Thyroid gland (tissue), 4 donors: ENCODE results near the gene XIST. TPM values are rescaled to one million over a fixed set of nuclear protein-coding genes. Genes with fewer than 3 reads are reported as not detected.

Source experiments
- DNase-seq, 2 donors: peaks; one replicate each; pipeline ENCODE4 v3.0.0-alpha.2; 2019
- H3K27ac ChIP-seq, 3 donors: fragments of 200-600 bp; sonication (generic); 1 replicate in 2 of 3; 2 replicates in 1 of 3; pipeline ENCODE4 v1.5.1; 2016 to 2019; ENCODE audit warnings: mild to moderate bottlenecking in 1 of 3, moderate library complexity in 1 of 3
- H3K27me3 ChIP-seq: fragments of 200-600 bp; sonication (generic); one replicate; pipeline ENCODE4 v1.5.1; 2019
- H3K36me3 ChIP-seq, 2 donors: fragments of 200-600 bp; sonication (generic); one replicate each; pipeline ENCODE4 v1.5.1; 2016 to 2019
- H3K4me1 ChIP-seq, 2 donors: fragments of 200-600 bp; sonication (generic); one replicate each; pipeline ENCODE4 v1.5.1; 2017 to 2019
- H3K4me3 ChIP-seq, 3 donors: fragments of 200-600 bp; sonication (generic); replicated peaks in 1 of 3; 1 replicate in 2 of 3; 2 replicates in 1 of 3; pipeline ENCODE4 v1.5.1; 2016; ENCODE audit warnings: mild to moderate bottlenecking in 1 of 3
- H3K9me3 ChIP-seq: fragments of 200-600 bp; sonication (generic); one replicate; pipeline ENCODE4 v1.5.1; 2017
- CTCF ChIP-seq, 6 experiments: fragments of 200-600 bp in 3 of 6; fragments of 450-650 bp in 3 of 6; sonication (generic) in 3 of 6; IDR thresholded peaks; one replicate each; pipeline ENCODE4 v1.5.1; 2016 to 2019; ENCODE audit warnings: antibody characterized with exemption in 6 of 6, mild to moderate bottlenecking in 2 of 6, inconsistent platforms in 1 of 6, moderate library complexity in 1 of 6
- POLR2A ChIP-seq, 2 donors: fragments of 450-650 bp; IDR thresholded peaks; one replicate each; pipeline ENCODE4 v1.6.1; 2017; ENCODE audit warnings: antibody characterized with exemption in 2 of 2, mild to moderate bottlenecking in 2 of 2, moderate library complexity in 1 of 2
- WGBS, 2 donors: methylation state at CpG; one replicate each; pipeline ENCODE4 v1.1.5; 2017; 5-methylcytosine and 5-hydroxymethylcytosine counted together
- intact Hi-C: fragments of 100-400 bp; cut with DNase I; formaldehyde crosslinking; loops from one replicate; pipeline ENCODE4 v1.15.1; 2023
- total RNA-seq, 4 donors: library from RNA; depleted of rRNA; stranded (reverse); fragments of >200 nt; gene quantifications; one replicate each; pipeline ENCODE4 v1.2.3, GENCODE V29; 2016

XIST gene
- total RNA-seq, 4 donors from 2014 or later = 300 to 309 TPM; not detected in 2

- Histone ChIP-seq H3K4me1 (peaks cover 12 to 26% of the 10 kb centered on the region in 2 donors), H3K36me3 (no peaks in the 10 kb centered on the region), H3K9me3 (no peaks in the 10 kb centered on the region), H3K27me3 (no peaks in the 10 kb centered on the region), H3K27ac (no peak overlapping the region), H3K4me3 (no peak overlapping the region)
- WGBS, 2 donors = 81 to 83% methylated on average over 6 of the region's 6 CpGs
- intact Hi-C loops = no loop called here
- TF ChIP-seq CTCF (IDR thresholded peaks at IDR 0.05) = no peak
- no peak for TF ChIP-seq POLR2A (IDR thresholded peaks at IDR 0.05)
- no peak for DNase-seq
Measured at GRCh38 chrX:73840120-73840924, 12.2 kb downstream of the XIST start.

GRCh38 chrX:73839152-73839551 is 13.4 kb downstream of the XIST start:
- Histone ChIP-seq H3K27me3 (no peaks in the 10 kb centered on the region), H3K4me3 (no peak overlapping the region), H3K4me1 (peaks cover under 1 to 14% of the 10 kb centered on the region in 2 donors), H3K36me3 (no peaks in the 10 kb centered on the region), H3K9me3 (no peaks in the 10 kb centered on the region), H3K27ac (no peak overlapping the region)
- no peak for DNase-seq
- intact Hi-C loops = no loop called here
- TF ChIP-seq POLR2A (IDR thresholded peaks at IDR 0.05) = no peak
- no peak for TF ChIP-seq CTCF (IDR thresholded peaks at IDR 0.05)
- WGBS, 2 donors = 85 to 94% methylated on average over 1 of the region's 1 CpG

GRCh38 chrX:73838123-73838522 is 14.4 kb downstream of the XIST start:
- TF ChIP-seq CTCF (IDR thresholded peaks at IDR 0.05) (no peak), POLR2A (IDR thresholded peaks at IDR 0.05) (no peak)
- Histone ChIP-seq H3K4me3 (no peak overlapping the region), H3K27me3 (no peaks in the 10 kb centered on the region), H3K27ac (no peak overlapping the region), H3K9me3 (no peaks in the 10 kb centered on the region), H3K4me1 (peaks cover 0 to 6% of the 10 kb centered on the region in 2 donors), H3K36me3 (no peaks in the 10 kb centered on the region)
- 93 to 96% methylated on average over 3 of the region's 3 CpGs for WGBS, 2 donors
- intact Hi-C loops = no loop called here
- DNase-seq = no peak

- no peak for TF ChIP-seq CTCF (IDR thresholded peaks at IDR 0.05)
- TF ChIP-seq POLR2A (IDR thresholded peaks at IDR 0.05) = no peak
- 67 to 77% methylated on average over 1 of the region's 1 CpG for WGBS, 2 donors
Measured at GRCh38 chrX:73836956-73837477, 15.5 kb downstream of the XIST start.

GRCh38 chrX:73834219-73834618 is 18.3 kb downstream of the XIST start:
- no peak for DNase-seq
- TF ChIP-seq POLR2A (IDR thresholded peaks at IDR 0.05) = no peak
- TF ChIP-seq CTCF (IDR thresholded peaks at IDR 0.05) = no peak
- H3K9me3 ChIP-seq = no peaks in the 10 kb centered on the region
- no peak overlapping the region for H3K27ac ChIP-seq
- no peak overlapping the region for H3K4me3 ChIP-seq
- no peaks in the 10 kb centered on the region for H3K27me3 ChIP-seq
- 74 to 81% methylated on average over 3 of the region's 3 CpGs for WGBS, 2 donors
- H3K36me3 ChIP-seq = peaks cover 5 to 6% of the 10 kb centered on the region in 2 donors
- intact Hi-C loops = no loop called here
- H3K4me1 ChIP-seq = no peaks in the 10 kb centered on the region

More at GRCh38 chrX:73836956-73837477, 15.5 kb downstream of the XIST start:
- Histone ChIP-seq H3K27ac (no peak overlapping the region), H3K4me1 (no peaks in the 10 kb centered on the region), H3K27me3 (no peaks in the 10 kb centered on the region), H3K36me3 (no peaks in the 10 kb centered on the region), H3K4me3 (no peak overlapping the region), H3K9me3 (no peaks in the 10 kb centered on the region)
- DNase-seq = no peak
- intact Hi-C loops = no loop called here
